Activated T-helper 2 cell treated with anti-CD3 and anti-CD28 coated beads, Interferon-gamma antibody, Interleukin-2, Interleukin-4, amounts not matched to agents 10 μg/mL and 5 μg/mL and 100 μg/mL, durations not matched to agents 14 hours and 24 hours and 36 hours (primary cell): ENCODE data around the gene AVEN. TPM values are rescaled to one million over a fixed set of nuclear protein-coding genes. Genes with fewer than 3 reads are reported as not detected.
"Not testable (repeated sequence)": the region's sequence is repeated elsewhere in the genome, so short reads cannot be mapped to it uniquely, and the experiment has no call there.

Experiments
- DNase-seq: peaks from one replicate; pipeline ENCODE4 v3.0.0; 2021; ENCODE audit warnings: low spot score
- H3K27ac Mint-ChIP-seq: one replicate; pipeline ENCODE4 v1.8.0; 2021; ENCODE audit warnings: mixed read lengths
- H3K27me3 Mint-ChIP-seq: one replicate; pipeline ENCODE4 v1.8.0; 2021; ENCODE audit warnings: low read depth, mixed read lengths
- H3K36me3 Mint-ChIP-seq: one replicate; pipeline ENCODE4 v1.8.0; 2021; ENCODE audit warnings: low read depth, mixed read lengths
- H3K4me1 Mint-ChIP-seq: one replicate; pipeline ENCODE4 v1.8.0; 2021; ENCODE audit warnings: low read depth, mixed read lengths
- H3K4me3 Mint-ChIP-seq: one replicate; pipeline ENCODE4 v1.8.0; 2021; ENCODE audit warnings: low read depth, mild to moderate bottlenecking, moderate library complexity, mixed read lengths
- H3K9me3 Mint-ChIP-seq: one replicate; pipeline ENCODE4 v1.8.0; 2021; ENCODE audit warnings: mixed read lengths
- intact Hi-C: fragments of 100-400 bp; cut with micrococcal nuclease; formaldehyde crosslinking; loops from one replicate; pipeline ENCODE4 v1.15.1; 2023
- total RNA-seq: library from RNA; stranded (reverse); gene quantifications from 2 replicates; pipeline ENCODE4 v1.2.3, GENCODE V29; 2022

AVEN gene
- total RNA-seq, 1 donor from 2014 or later = 19.8 TPM

DNA sequence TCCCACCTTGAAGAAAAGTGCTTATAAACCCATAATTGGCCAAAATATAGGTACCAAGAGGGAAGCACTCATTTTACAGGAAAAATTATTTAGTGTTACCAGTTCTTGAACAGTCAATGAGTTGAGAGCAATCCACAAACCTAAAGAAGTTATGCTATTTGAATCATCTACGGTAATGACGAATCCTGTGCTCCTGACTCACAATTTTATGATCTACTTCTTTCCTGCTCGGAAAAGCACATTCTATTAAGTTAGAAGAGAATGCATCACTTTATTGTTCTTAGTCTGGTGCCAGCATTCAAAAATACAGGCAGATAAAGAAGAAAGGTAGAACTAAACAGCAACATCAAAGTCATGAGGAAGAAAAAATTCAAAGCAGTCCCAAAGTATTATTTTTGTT is 37.5 kb downstream of the AVEN start:
- no peak overlapping the region for H3K27ac Mint-ChIP-seq
- no peaks in the 10 kb centered on the region for H3K36me3 Mint-ChIP-seq
- H3K9me3 Mint-ChIP-seq = no peaks in the 10 kb centered on the region
- no peak for DNase-seq
- H3K27me3 Mint-ChIP-seq = no peaks in the 10 kb centered on the region
- no peaks in the 10 kb centered on the region for H3K4me1 Mint-ChIP-seq
- no peak overlapping the region for H3K4me3 Mint-ChIP-seq
- intact Hi-C loops = no loop called here

GRCh38 chr15:33995666-33996065 is 43.3 kb downstream of the AVEN start:
- H3K4me3 Mint-ChIP-seq, H3K4me1 Mint-ChIP-seq, intact Hi-C loops, DNase-seq, H3K36me3 Mint-ChIP-seq, H3K27ac Mint-ChIP-seq, H3K27me3 Mint-ChIP-seq, H3K9me3 Mint-ChIP-seq: not testable (repeated sequence)

GRCh38 chr15:33994005-33994615 is 44.9 kb downstream of the AVEN start:
- no peak for DNase-seq
- no peak overlapping the region for H3K4me3 Mint-ChIP-seq
- H3K4me1 Mint-ChIP-seq = peaks cover 6% of the 10 kb centered on the region
- H3K27ac Mint-ChIP-seq = no peak overlapping the region
- no peaks in the 10 kb centered on the region for H3K36me3 Mint-ChIP-seq
- H3K27me3 Mint-ChIP-seq = no peaks in the 10 kb centered on the region
- no peaks in the 10 kb centered on the region for H3K9me3 Mint-ChIP-seq
- intact Hi-C loops = no loop called here

DNA sequence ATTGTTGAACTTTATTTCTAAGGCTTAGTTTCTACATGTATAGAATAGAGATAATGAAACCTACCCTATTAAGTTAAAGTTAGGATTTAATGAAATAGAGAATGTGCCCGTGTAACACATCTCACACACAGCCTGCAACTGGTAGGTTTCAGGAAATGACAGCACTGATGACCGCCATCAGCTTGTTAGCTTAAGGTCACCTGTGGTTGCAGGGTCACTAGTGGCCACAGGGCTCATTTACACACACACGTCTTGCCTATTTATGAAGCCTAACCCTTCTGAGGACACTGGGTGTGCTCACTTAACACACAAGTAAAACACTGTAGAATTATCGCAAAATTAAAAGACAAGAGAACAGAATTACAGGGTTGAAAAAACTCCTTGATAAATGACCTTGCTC is 50.6 kb downstream of the AVEN start:
- H3K36me3 Mint-ChIP-seq = no peaks in the 10 kb centered on the region
- intact Hi-C loops = no loop called here
- H3K4me1 Mint-ChIP-seq = peaks cover 6% of the 10 kb centered on the region
- no peak overlapping the region for H3K27ac Mint-ChIP-seq
- no peaks in the 10 kb centered on the region for H3K9me3 Mint-ChIP-seq
- no peak overlapping the region for H3K4me3 Mint-ChIP-seq
- H3K27me3 Mint-ChIP-seq = no peaks in the 10 kb centered on the region
- DNase-seq = no peak

- H3K36me3 Mint-ChIP-seq = no peaks in the 10 kb centered on the region
- peaks cover 6% of the 10 kb centered on the region for H3K4me1 Mint-ChIP-seq
- H3K27ac Mint-ChIP-seq = no peak overlapping the region
- intact Hi-C loops = no loop called here
- no peaks in the 10 kb centered on the region for H3K27me3 Mint-ChIP-seq
- no peaks in the 10 kb centered on the region for H3K9me3 Mint-ChIP-seq
- H3K4me3 Mint-ChIP-seq = no peak overlapping the region
- no peak for DNase-seq
Measured at GRCh38 chr15:33987444-33987843, 51.6 kb downstream of the AVEN start.

DNA sequence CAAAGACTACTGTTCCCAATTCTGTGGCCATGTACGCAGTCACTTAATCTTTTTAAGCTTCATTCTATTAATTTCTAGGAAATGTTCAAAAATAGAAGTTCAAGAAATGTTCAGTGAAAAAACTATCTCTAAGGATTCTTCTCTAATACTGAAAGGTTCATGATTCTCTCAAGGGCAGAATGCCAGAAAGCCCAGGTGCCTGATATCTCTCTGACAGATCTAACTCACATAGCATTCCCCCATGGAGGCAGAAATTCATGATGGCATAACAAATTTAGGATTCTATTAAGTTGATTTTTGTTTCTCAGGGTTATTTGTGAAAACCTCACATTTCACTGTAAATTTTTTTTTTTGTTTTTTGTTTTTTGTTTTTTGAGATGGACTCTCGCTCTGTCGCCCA is 53.3 kb downstream of the AVEN start:
- no peak for DNase-seq
- Mint-ChIP-seq H3K27me3 (no peaks in the 10 kb centered on the region), H3K27ac (no peak overlapping the region), H3K4me1 (peaks cover 4% of the 10 kb centered on the region), H3K9me3 (no peaks in the 10 kb centered on the region), H3K4me3 (no peak overlapping the region), H3K36me3 (no peaks in the 10 kb centered on the region)
- intact Hi-C loops = no loop called here

DNA sequence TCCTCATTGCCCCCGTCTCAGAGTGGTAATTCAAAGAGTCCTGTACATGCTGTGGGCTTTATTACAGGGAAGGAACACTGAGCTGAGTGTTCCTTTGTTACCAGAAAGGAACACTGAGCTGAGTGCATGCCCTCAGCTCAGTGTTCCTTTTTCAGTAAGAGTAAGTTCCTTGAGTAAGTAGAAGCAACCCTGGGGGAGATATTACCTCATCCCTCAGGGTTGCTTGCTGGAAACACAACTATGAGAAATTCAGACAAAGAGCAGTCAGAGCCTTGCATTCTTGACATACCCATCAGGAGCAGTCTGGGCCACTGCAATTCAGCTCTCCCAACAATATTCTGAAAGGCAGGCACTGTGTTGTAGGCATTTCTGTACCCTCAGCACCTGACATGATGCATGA is 53.7 kb downstream of the AVEN start:
- Mint-ChIP-seq H3K9me3 (no peaks in the 10 kb centered on the region), H3K27me3 (no peaks in the 10 kb centered on the region), H3K4me3 (no peak overlapping the region), H3K27ac (no peak overlapping the region), H3K4me1 (peaks cover 4% of the 10 kb centered on the region), H3K36me3 (no peaks in the 10 kb centered on the region)
- intact Hi-C loops = no loop called here
- DNase-seq = no peak

DNA sequence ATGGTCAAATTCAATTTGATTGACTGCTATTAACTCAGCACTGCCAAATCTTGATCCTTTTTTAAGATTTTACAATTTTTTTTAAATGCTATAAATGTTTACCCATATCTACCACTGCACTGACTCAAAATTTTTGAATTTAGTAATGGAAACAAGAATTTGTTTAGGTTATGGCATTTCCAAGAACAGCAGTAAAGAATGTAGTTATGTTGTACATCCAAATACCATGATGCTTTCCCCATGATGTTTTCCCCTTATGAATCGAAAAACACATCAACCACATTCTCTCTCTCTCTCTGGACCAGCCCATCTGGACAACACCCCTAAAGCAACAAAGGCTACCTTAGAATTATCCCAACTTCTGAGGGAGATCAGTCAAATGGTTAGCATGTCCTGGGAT is 56.5 kb downstream of the AVEN start:
- intact Hi-C loops = no loop called here
- H3K4me3 Mint-ChIP-seq = no peak overlapping the region
- no peaks in the 10 kb centered on the region for H3K9me3 Mint-ChIP-seq
- no peak for DNase-seq
- H3K27ac Mint-ChIP-seq = no peak overlapping the region
- peaks cover 5% of the 10 kb centered on the region for H3K4me1 Mint-ChIP-seq
- no peaks in the 10 kb centered on the region for H3K27me3 Mint-ChIP-seq
- no peaks in the 10 kb centered on the region for H3K36me3 Mint-ChIP-seq

DNA sequence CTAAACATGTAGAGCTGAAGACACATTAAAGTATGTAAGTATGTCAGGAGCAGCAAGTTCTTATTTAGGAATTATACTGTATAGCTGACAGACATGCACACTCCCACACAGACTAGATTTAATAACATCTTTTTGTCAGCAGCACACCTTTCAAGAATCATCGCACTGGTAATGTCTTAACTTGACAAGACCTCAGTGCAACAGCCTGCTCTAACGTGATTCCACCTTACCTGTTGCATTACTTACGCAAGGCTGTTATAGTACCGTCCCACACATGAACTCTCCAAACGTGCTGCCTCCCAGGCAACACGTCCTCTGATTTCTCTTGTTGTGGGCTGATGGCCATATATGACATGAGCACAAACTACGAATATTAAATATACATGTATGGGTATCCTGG is 58.8 kb downstream of the AVEN start:
- no peaks in the 10 kb centered on the region for H3K36me3 Mint-ChIP-seq
- H3K27me3 Mint-ChIP-seq = no peaks in the 10 kb centered on the region
- H3K27ac Mint-ChIP-seq = no peak overlapping the region
- H3K9me3 Mint-ChIP-seq = no peaks in the 10 kb centered on the region
- no peak overlapping the region for H3K4me3 Mint-ChIP-seq
- intact Hi-C loops = no loop called here
- no peak for DNase-seq
- peaks cover 5% of the 10 kb centered on the region for H3K4me1 Mint-ChIP-seq

GRCh38 chr15:33975022-33975565 is 63.9 kb downstream of the AVEN start:
- no peak overlapping the region for H3K27ac Mint-ChIP-seq
- H3K4me1 Mint-ChIP-seq = peaks cover 5% of the 10 kb centered on the region
- no peak overlapping the region for H3K4me3 Mint-ChIP-seq
- no peak for DNase-seq
- intact Hi-C loops = no loop called here
- H3K36me3 Mint-ChIP-seq = no peaks in the 10 kb centered on the region
- no peaks in the 10 kb centered on the region for H3K9me3 Mint-ChIP-seq
- H3K27me3 Mint-ChIP-seq = no peaks in the 10 kb centered on the region

- Mint-ChIP-seq H3K4me1 (no peaks in the 10 kb centered on the region), H3K27me3 (peaks cover 6% of the 10 kb centered on the region), H3K27ac (no peak overlapping the region), H3K4me3 (no peak overlapping the region), H3K9me3 (no peaks in the 10 kb centered on the region), H3K36me3 (no peaks in the 10 kb centered on the region)
- intact Hi-C loops = no loop called here
- DNase-seq = no peak
Measured at GRCh38 chr15:33971811-33972210, 67.2 kb downstream of the AVEN start.

DNA sequence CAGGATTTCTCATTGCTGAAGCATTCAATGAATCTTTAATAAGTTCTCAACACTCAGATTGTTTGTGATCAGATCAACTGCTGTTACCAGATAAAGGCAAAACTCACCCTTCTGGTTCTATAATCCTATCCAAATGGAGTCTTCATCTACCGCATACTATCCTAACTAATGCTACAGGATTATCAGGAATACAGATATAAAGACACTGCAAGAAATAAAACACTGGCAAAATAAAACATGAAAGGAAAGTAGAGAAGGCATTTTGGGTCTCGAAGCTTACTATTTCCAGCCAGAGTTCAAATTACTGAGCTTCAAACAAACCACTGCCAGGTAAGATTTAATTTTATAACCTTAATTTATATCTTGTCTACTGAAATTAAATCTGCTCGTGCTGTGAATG is 70.2 kb downstream of the AVEN start:
- no peak overlapping the region for H3K27ac Mint-ChIP-seq
- H3K4me1 Mint-ChIP-seq = no peaks in the 10 kb centered on the region
- no peaks in the 10 kb centered on the region for H3K9me3 Mint-ChIP-seq
- H3K27me3 Mint-ChIP-seq = peaks cover 6% of the 10 kb centered on the region
- H3K36me3 Mint-ChIP-seq = no peaks in the 10 kb centered on the region
- intact Hi-C loops = no loop called here
- H3K4me3 Mint-ChIP-seq = no peak overlapping the region
- no peak for DNase-seq

GRCh38 chr15:33968224-33968623 is 70.8 kb downstream of the AVEN start, which contains the start of gene CHRM5:
TSS of gene CHRM5 (plus strand) at chr15:33968497. CDS start at chr15:34062718, 94,221 bp downstream.
- intact Hi-C loops = no loop called here
- H3K4me1 Mint-ChIP-seq = no peaks in the 10 kb centered on the region
- H3K27ac Mint-ChIP-seq = no peak within 1 kb of the TSS

DNA sequence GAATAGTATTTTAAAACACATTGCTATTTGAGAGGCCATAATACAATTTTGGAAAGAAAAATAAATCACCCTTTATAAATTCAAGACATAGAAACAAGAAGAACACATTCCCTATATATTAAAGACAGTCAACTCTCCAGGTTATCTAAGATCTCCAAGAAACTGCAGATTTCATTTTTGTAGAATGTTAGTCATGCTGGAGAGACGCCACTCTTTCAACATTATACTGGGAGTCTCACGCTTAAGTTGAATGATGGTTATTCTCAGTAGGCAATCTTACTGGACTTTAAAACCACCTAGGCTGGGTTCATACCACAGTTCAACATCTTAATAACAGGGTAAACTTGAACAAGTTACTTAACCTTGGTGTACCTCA is 74.4 kb downstream of the AVEN start:
- Mint-ChIP-seq H3K36me3 (no peaks in the 10 kb centered on the region), H3K4me3 (no peak overlapping the region), H3K27ac (no peak overlapping the region), H3K4me1 (no peaks in the 10 kb centered on the region), H3K9me3 (no peaks in the 10 kb centered on the region), H3K27me3 (peaks cover 6% of the 10 kb centered on the region)
- DNase-seq = no peak
- intact Hi-C loops = loop anchor here (2.0 to 5.0 kb wide), 2 partner anchors 66 to 227 kb away; no protein-coding TSS in a partner anchor

More at GRCh38 chr15:33968224-33968623, 70.8 kb downstream of the AVEN start, which contains the start of gene CHRM5:
- DNase-seq = no peak
- Mint-ChIP-seq H3K4me3 (no peak within 1 kb of the TSS), H3K36me3 (no peaks in the 10 kb centered on the region), H3K9me3 (no peaks in the 10 kb centered on the region), H3K27me3 (peaks cover 6% of the 10 kb centered on the region)
